CD4-positive, CD25-positive, alpha-beta regulatory T cell (primary cell): ENCODE results near the gene GPX3. TPM values are rescaled to one million over a fixed set of nuclear protein-coding genes. Genes with fewer than 3 reads are reported as not detected.

Experiments used
- ATAC-seq, 2 donors: fragments of 150-1000 bp; cut with Tn5 transposase; one replicate each; pipeline ENCODE4 v1.10.0; 2021; ENCODE audit warnings: low read depth in 2 of 2, moderate number of reproducible peaks in 2 of 2, moderate library complexity in 1 of 2
- DNase-seq, 3 donors: peaks; one replicate each; pipeline versions ENCODE4 v3.0.0 to v3.0.0-alpha.2; 2012 to 2022; ENCODE audit warnings: mixed read lengths in 1 of 3
- H3K27ac ChIP-seq: one replicate; pipeline ENCODE4 v1.7.0; 2013; ENCODE audit warnings: mild to moderate bottlenecking, low read length; ENCODE audit not compliant: insufficient read depth, poor library complexity, severe bottlenecking
- H3K27me3 ChIP-seq: one replicate; pipeline ENCODE4 v1.7.0; 2013; ENCODE audit warnings: low read length; ENCODE audit not compliant: control insufficient read depth, insufficient read depth
- H3K36me3 ChIP-seq: one replicate; pipeline ENCODE4 v1.7.0; 2013; ENCODE audit warnings: mild to moderate bottlenecking, low read length, moderate library complexity; ENCODE audit not compliant: control insufficient read depth, insufficient read depth
- H3K4me1 ChIP-seq: 2 replicates; pipeline ENCODE4 v1.7.0; 2013; ENCODE audit warnings: mild to moderate bottlenecking, low read length; ENCODE audit not compliant: insufficient read depth, control insufficient read depth, poor library complexity, severe bottlenecking
- H3K4me3 ChIP-seq: one replicate; pipeline ENCODE4 v1.7.0; 2013; ENCODE audit warnings: low read depth, mild to moderate bottlenecking, low read length, moderate library complexity
- H3K9me3 ChIP-seq, 2 experiments: 1 replicate in 1 of 2; 2 replicates in 1 of 2; pipeline ENCODE4 v1.7.0; 2013; ENCODE audit warnings: low read length in 2 of 2, mild to moderate bottlenecking in 1 of 2, moderate library complexity in 1 of 2; ENCODE audit not compliant: control insufficient read depth in 2 of 2
- H3K27ac Mint-ChIP-seq, 3 donors: one replicate each; pipeline ENCODE4 v1.8.0; 2020 to 2022; ENCODE audit warnings: mild to moderate bottlenecking in 3 of 3, mixed read lengths in 3 of 3, moderate library complexity in 2 of 3
- H3K27me3 Mint-ChIP-seq: one replicate; pipeline ENCODE4 v1.8.0; 2022; ENCODE audit warnings: mild to moderate bottlenecking, mixed read lengths
- H3K36me3 Mint-ChIP-seq: one replicate; pipeline ENCODE4 v1.8.0; 2020; ENCODE audit warnings: mixed read lengths
- H3K4me1 Mint-ChIP-seq, 4 donors: one replicate each; pipeline ENCODE4 v1.8.0; 2020 to 2022; ENCODE audit warnings: mixed read lengths in 4 of 4, mild to moderate bottlenecking in 1 of 4
- H3K4me3 Mint-ChIP-seq, 4 donors: one replicate each; pipeline ENCODE4 v1.8.0; 2020 to 2022; ENCODE audit warnings: mild to moderate bottlenecking in 4 of 4, mixed read lengths in 4 of 4, moderate library complexity in 3 of 4
- H3K9me3 Mint-ChIP-seq, 7 donors: one replicate each; pipeline ENCODE4 v1.8.0; 2020 to 2022; ENCODE audit warnings: mixed read lengths in 7 of 7, mild to moderate bottlenecking in 3 of 7, moderate library complexity in 2 of 7
- polyA plus RNA-seq, 4 donors: library from polyadenylated mRNA; unstranded; fragments of 300-500 nt; fragmentation: Illumina TruSeq; gene quantifications; one replicate each; pipeline ENCODE4 v1.2.3, GENCODE V29; 2021
- total RNA-seq: library from RNA; stranded (reverse); gene quantifications from one replicate; pipeline ENCODE4 v1.2.3, GENCODE V29; 2022

The GPX3 gene
- total and polyA plus RNA-seq, 5 donors from 2014 or later: 0.52 to 1.3 (median 1.0) TPM

DNA sequence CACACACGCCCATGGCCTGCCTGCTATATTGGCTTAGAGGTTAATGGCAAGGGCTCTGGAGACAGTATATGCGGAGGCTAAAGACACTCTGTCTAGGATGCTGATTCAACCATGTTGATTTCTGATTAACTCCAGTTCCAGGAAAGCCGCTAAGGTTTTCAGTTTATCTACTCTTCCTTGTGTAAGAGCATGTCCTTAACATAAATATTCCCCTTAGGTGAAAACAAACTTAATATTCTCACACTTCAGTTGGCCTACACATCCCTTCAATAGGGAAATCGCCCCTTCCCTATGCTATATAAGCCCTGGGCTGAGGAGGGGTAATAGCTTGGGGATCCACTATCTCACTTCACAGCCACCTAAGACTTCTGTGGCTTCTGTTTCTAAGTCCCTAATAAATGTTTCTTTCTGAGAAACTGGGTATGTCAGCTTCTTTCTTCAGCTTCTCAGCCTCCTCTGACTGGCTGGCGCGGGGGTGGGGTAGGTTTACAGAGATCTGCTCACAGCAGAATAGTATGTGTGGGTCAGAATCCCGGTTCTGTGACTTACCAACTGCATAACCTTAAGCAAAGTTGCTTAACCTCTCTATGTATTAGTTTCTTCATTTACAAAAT lies 4.3 kb upstream of the GPX3 start:
- Mint-ChIP-seq H3K4me1 (peaks cover 0 to 13% (median 8%) of the 10 kb centered on the region in 4 donors), H3K27ac (peak overlapping the region in 2 of 3 donors; percentile 29 to 33), H3K36me3 (no peaks in the 10 kb centered on the region), H3K27me3 (peaks cover 4% of the 10 kb centered on the region), H3K9me3 (no peaks in the 10 kb centered on the region), H3K4me3 (no peak overlapping the region)
- no peaks in the 10 kb centered on the region for H3K9me3 ChIP-seq
- peak in 1 of 3 donors; percentile 40 for DNase-seq
- H3K27ac ChIP-seq: no peak overlapping the region
- H3K4me3 ChIP-seq: no peak overlapping the region
- peaks cover 10% of the 10 kb centered on the region for H3K4me1 ChIP-seq
- ATAC-seq: no peak
- no peaks in the 10 kb centered on the region for H3K36me3 ChIP-seq
- H3K27me3 ChIP-seq: no peaks in the 10 kb centered on the region

DNA sequence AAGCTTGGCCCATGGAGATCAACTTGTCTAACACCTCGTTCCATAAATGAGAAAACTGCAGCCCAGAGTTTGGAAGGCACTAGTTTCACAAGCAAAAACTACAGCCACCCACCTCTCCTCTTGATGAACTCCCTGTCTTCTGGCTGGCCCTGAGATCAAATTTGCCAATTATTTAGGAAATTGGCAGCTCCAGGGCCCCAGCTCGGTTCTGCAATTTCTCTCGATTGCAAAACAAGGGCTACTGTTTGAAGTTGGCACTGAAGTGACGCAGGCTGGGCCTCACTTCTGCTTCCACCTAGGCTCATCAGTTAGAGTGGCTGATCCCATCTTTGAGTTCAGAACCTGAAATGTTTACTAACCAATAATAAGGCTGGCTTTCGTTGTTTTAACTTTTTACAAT lies 3.7 kb upstream of the GPX3 start:
- Histone ChIP-seq H3K27me3 (no peaks in the 10 kb centered on the region), H3K27ac (no peak overlapping the region), H3K9me3 (no peaks in the 10 kb centered on the region), H3K4me3 (no peak overlapping the region), H3K36me3 (no peaks in the 10 kb centered on the region), H3K4me1 (peaks cover 13% of the 10 kb centered on the region)
- Mint-ChIP-seq H3K4me1 (peaks cover 0 to 18% (median 8%) of the 10 kb centered on the region in 4 donors), H3K36me3 (no peaks in the 10 kb centered on the region), H3K27me3 (peaks cover 6% of the 10 kb centered on the region), H3K27ac (peak overlapping the region in 1 of 3 donors; percentile 33), H3K4me3 (no peak overlapping the region), H3K9me3 (no peaks in the 10 kb centered on the region)
- no peak for ATAC-seq
- no peak for DNase-seq

DNA sequence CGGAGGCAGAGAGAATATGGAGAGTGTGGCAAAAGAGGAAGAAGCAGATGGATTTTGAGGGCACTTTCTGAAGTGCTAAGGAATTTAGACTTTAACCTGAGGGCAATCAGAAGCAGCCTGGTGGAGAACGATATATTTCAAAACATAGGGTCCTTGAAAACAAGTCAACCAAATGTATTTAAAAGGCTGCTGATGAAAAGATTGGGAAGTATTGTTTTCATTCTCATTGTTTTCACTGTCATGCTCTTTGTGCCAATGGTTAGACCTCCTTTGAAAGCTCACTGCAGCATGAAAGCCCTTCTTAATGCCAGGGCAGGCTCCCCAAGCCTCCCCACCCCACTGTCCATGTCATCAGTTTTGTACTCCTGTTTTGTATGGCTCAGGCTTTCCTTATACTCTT lies 2.5 kb upstream of the GPX3 start:
- peaks cover 11% of the 10 kb centered on the region for H3K27me3 Mint-ChIP-seq
- peaks cover 0 to 21% (median 11%) of the 10 kb centered on the region in 4 donors for H3K4me1 Mint-ChIP-seq
- no peaks in the 10 kb centered on the region for H3K27me3 ChIP-seq
- H3K4me3 ChIP-seq: no peak overlapping the region
- no peak for ATAC-seq
- H3K27ac Mint-ChIP-seq: no peak overlapping the region
- H3K9me3 Mint-ChIP-seq: no peaks in the 10 kb centered on the region
- H3K9me3 ChIP-seq: no peaks in the 10 kb centered on the region
- no peaks in the 10 kb centered on the region for H3K36me3 ChIP-seq
- H3K27ac ChIP-seq: no peak overlapping the region
- H3K4me1 ChIP-seq: peaks cover 13% of the 10 kb centered on the region
- no peaks in the 10 kb centered on the region for H3K36me3 Mint-ChIP-seq
- no peak for DNase-seq
- no peak overlapping the region for H3K4me3 Mint-ChIP-seq

DNA sequence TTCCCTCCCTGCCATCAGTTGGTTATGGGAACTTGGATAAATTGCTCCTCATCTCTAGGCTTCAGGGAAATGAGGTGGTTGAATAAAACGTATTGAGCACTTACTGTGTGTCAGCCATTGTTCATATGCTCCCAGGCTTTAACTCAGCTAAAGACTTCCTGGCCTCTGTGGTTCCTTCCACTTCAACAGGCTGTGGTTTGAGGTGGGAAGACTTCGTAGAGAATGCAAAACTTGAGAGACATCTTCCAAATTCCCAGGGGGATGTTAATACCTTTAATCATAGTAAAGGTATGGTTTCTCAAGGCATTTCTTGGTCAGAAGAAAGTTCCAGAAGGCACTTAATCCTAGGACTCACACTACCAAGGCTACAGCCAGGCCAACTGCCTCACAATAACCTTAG lies 1.5 kb upstream of the GPX3 start:
- Mint-ChIP-seq H3K27me3 (peaks cover 13% of the 10 kb centered on the region), H3K4me1 (peaks cover 0 to 21% (median 11%) of the 10 kb centered on the region in 4 donors), H3K36me3 (no peaks in the 10 kb centered on the region), H3K9me3 (no peaks in the 10 kb centered on the region), H3K4me3 (no peak overlapping the region), H3K27ac (no peak overlapping the region)
- ATAC-seq (no peak), DNase-seq (no peak)
- Histone ChIP-seq H3K27ac (no peak overlapping the region), H3K9me3 (no peaks in the 10 kb centered on the region), H3K36me3 (no peaks in the 10 kb centered on the region), H3K4me1 (peaks cover 13% of the 10 kb centered on the region), H3K4me3 (no peak overlapping the region), H3K27me3 (no peaks in the 10 kb centered on the region)

DNA sequence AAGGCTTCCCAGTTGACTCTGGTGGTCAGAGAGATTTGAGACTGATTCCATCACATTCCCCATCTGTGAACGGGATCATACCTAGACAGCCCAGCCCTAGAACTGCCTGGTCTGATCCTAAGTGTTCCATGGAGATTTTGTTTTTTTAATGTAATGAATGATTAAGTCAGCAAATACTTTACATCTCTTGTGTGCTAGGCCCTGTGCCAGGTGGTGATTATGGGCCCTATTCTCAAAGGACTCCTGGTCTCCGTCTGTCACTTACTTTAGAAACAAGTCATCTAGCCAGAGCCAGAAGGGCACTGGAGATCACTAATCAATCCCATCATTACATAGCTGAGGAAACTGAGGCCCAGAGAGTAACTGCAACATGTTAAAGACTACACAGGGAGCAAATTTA lies 1.1 kb upstream of the GPX3 start:
- ATAC-seq: no peak
- H3K27ac Mint-ChIP-seq: peak overlapping the region in 1 of 3 donors; percentile 14

DNA sequence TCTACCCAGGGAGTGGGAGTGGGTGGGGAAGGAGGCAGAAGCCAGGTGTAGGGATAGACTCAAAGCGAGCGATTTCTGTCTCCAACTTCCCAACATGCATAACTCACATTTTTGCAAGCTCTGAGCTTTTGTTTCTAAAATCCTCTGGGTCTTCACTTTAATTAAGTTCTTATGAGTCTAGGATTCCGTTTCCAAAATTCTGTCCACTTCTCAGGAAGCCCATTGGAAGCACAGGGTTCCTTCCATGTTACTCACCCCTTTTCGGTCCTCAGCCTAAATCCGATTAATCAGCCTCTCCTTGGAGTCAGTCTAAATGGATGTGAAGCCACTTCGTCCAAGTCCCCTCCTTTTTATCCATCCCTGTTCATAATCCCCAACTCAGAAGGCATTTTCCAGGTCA lies 1.4 kb downstream of the GPX3 start:
- Mint-ChIP-seq H3K4me1 (peaks cover 6 to 24% (median 15%) of the 10 kb centered on the region in 4 donors), H3K4me3 (no peak overlapping the region), H3K9me3 (no peaks in the 10 kb centered on the region), H3K36me3 (peaks cover 5% of the 10 kb centered on the region), H3K27ac (peak overlapping the region in 1 of 3 donors; percentile 12), H3K27me3 (peaks cover 17% of the 10 kb centered on the region)
- no peak overlapping the region for H3K27ac ChIP-seq
- ATAC-seq (no peak), DNase-seq (no peak)
- H3K27me3 ChIP-seq: no peaks in the 10 kb centered on the region
- no peaks in the 10 kb centered on the region for H3K9me3 ChIP-seq
- peaks cover 13% of the 10 kb centered on the region for H3K4me1 ChIP-seq
- H3K4me3 ChIP-seq: no peak overlapping the region
- peaks cover 3% of the 10 kb centered on the region for H3K36me3 ChIP-seq

More for the DNA sequence above, 1.1 kb upstream of the GPX3 start:
- Mint-ChIP-seq H3K4me3 (no peak overlapping the region), H3K36me3 (no peaks in the 10 kb centered on the region), H3K27me3 (peaks cover 17% of the 10 kb centered on the region), H3K4me1 (peaks cover 0 to 21% (median 13%) of the 10 kb centered on the region in 4 donors), H3K9me3 (no peaks in the 10 kb centered on the region)
- no peaks in the 10 kb centered on the region for H3K27me3 ChIP-seq
- H3K4me1 ChIP-seq: peaks cover 13% of the 10 kb centered on the region
- DNase-seq: no peak
- no peaks in the 10 kb centered on the region for H3K9me3 ChIP-seq
- no peak overlapping the region for H3K27ac ChIP-seq
- no peaks in the 10 kb centered on the region for H3K36me3 ChIP-seq
- H3K4me3 ChIP-seq: no peak overlapping the region

DNA sequence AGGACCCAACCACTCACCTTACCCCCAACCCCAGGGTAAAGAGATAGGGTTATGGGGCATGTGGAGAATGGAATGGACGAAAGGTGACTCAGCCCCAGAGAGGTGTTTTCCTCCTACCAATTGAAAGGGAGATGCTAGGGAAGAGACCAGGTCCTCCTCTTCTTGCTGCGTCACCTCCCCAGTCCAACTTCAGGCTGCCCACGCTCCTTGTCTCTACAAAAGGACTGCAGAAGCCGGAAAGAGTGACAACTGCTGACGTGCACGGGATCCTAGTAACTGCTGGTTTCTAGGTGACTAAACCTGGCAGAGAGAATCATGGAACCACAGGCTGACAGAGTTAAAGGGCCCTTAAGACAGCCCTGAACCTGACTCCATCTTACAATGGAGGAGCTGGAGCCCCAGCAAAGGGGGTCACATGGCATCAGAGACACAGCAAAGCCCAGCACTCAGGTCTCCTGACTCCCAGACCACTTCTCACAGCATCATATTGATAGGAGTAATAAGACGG lies 2.2 kb downstream of the GPX3 start:
- peaks cover 17% of the 10 kb centered on the region for H3K27me3 Mint-ChIP-seq
- Histone ChIP-seq H3K4me3 (no peak overlapping the region), H3K27me3 (no peaks in the 10 kb centered on the region), H3K36me3 (peaks cover 11% of the 10 kb centered on the region), H3K27ac (no peak overlapping the region), H3K4me1 (peaks cover 13% of the 10 kb centered on the region), H3K9me3 (no peaks in the 10 kb centered on the region)
- H3K36me3 Mint-ChIP-seq: peaks cover 5% of the 10 kb centered on the region
- no peak for ATAC-seq
- H3K4me3 Mint-ChIP-seq: no peak overlapping the region
- no peaks in the 10 kb centered on the region for H3K9me3 Mint-ChIP-seq
- peaks cover 6 to 24% (median 15%) of the 10 kb centered on the region in 4 donors for H3K4me1 Mint-ChIP-seq
- no peak for DNase-seq
- H3K27ac Mint-ChIP-seq: no peak overlapping the region

DNA sequence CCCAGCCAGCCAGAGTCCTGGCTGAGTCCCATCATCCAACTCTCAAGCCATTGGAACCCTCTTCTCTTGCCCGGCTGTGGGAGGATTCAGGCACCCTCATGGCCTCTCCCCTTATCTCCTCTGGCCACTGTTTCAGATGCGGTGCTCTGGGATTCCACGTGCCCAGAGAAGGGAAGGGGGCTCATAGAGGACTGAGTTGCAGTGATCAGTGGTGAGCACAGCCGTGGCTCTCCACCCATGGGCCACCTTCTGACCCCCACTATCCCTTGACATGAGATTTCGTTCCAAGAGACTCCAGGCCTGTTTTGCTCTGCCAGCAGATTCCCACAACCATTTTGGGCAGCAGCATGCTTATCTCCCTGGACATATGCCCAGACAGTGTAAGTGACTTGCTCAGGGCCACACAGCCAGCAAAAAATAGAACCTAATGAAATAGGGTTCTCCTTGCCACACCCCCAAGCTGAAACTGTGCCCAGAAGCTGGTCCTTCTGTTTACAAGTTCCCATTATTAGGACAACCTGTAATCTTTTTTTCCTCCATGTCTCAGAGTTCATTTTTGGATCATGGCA lies 2.7 kb downstream of the GPX3 start:
- peaks cover 5% of the 10 kb centered on the region for H3K36me3 Mint-ChIP-seq
- H3K27me3 Mint-ChIP-seq: peaks cover 17% of the 10 kb centered on the region
- no peak for ATAC-seq
- H3K9me3 Mint-ChIP-seq: no peaks in the 10 kb centered on the region
- Histone ChIP-seq H3K27ac (no peak overlapping the region), H3K4me3 (no peak overlapping the region), H3K36me3 (peaks cover 17% of the 10 kb centered on the region), H3K27me3 (no peaks in the 10 kb centered on the region), H3K4me1 (peaks cover 13% of the 10 kb centered on the region), H3K9me3 (no peaks in the 10 kb centered on the region)
- DNase-seq: no peak
- peaks cover 6 to 24% (median 15%) of the 10 kb centered on the region in 4 donors for H3K4me1 Mint-ChIP-seq
- H3K4me3 Mint-ChIP-seq: no peak overlapping the region
- H3K27ac Mint-ChIP-seq: no peak overlapping the region
